Activated effector memory CD4-positive, alpha-beta T cell treated with Interleukin-2 at 50 U/mL for 16 hours (primary cell): Measurements from ENCODE around the gene DCHS2.

Source experiments
- DNase-seq: peaks from one replicate; pipeline ENCODE4 v3.0.0-alpha.2; 2020

Gene DCHS2

GRCh38 chr4:154441124-154441523, 50.5 kb downstream of the DCHS2 start:
- no peak for DNase-seq

GRCh38 chr4:154439224-154439623, 52.4 kb downstream of the DCHS2 start:
- no peak for DNase-seq

- DNase-seq: no peak
Measured at GRCh38 chr4:154435895-154436294, 55.7 kb downstream of the DCHS2 start.

GRCh38 chr4:154433543-154433942, 58.1 kb downstream of the DCHS2 start:
- no peak for DNase-seq

- DNase-seq: no peak
Measured at GRCh38 chr4:154429176-154429575, 62.4 kb downstream of the DCHS2 start.

- DNase-seq: no peak
Measured at GRCh38 chr4:154427149-154427548, 64.5 kb downstream of the DCHS2 start.

GRCh38 chr4:154425514-154425913, 66.1 kb downstream of the DCHS2 start:
- no peak for DNase-seq

GRCh38 chr4:154424810-154425484, 66.7 kb downstream of the DCHS2 start:
- DNase-seq: no peak

- DNase-seq: no peak
Measured at GRCh38 chr4:154422152-154422551, 69.4 kb downstream of the DCHS2 start.

GRCh38 chr4:154421618-154422017, 70.0 kb downstream of the DCHS2 start:
- no peak for DNase-seq

- DNase-seq: no peak
Measured at GRCh38 chr4:154417373-154417673, 74.3 kb downstream of the DCHS2 start.

GRCh38 chr4:154416190-154416547, 75.4 kb downstream of the DCHS2 start:
- no peak for DNase-seq

GRCh38 chr4:154415313-154415712, 76.3 kb downstream of the DCHS2 start:
- DNase-seq: no peak

GRCh38 chr4:154414796-154415195, 76.8 kb downstream of the DCHS2 start:
- DNase-seq: no peak

- DNase-seq: no peak
Measured at GRCh38 chr4:154414371-154414770, 77.2 kb downstream of the DCHS2 start.

GRCh38 chr4:154407443-154407842, 84.2 kb downstream of the DCHS2 start:
- DNase-seq: no peak

- DNase-seq: no peak
Measured at GRCh38 chr4:154406018-154406795, 85.4 kb downstream of the DCHS2 start.

- no peak for DNase-seq
Measured at GRCh38 chr4:154399259-154399974, 92.2 kb downstream of the DCHS2 start.

GRCh38 chr4:154390324-154390723, 101.3 kb downstream of the DCHS2 start:
- no peak for DNase-seq

- no peak for DNase-seq
Measured at GRCh38 chr4:154389148-154389547, 102.5 kb downstream of the DCHS2 start.

- no peak for DNase-seq
Measured at GRCh38 chr4:154384012-154384411, 107.6 kb downstream of the DCHS2 start.

GRCh38 chr4:154376486-154376885, 115.1 kb downstream of the DCHS2 start:
- no peak for DNase-seq

- no peak for DNase-seq
Measured at GRCh38 chr4:154368060-154368459, 123.5 kb downstream of the DCHS2 start.

GRCh38 chr4:154367659-154368058, 123.9 kb downstream of the DCHS2 start:
- DNase-seq: no peak
